Mucosa of stomach (tissue), 1 donor: ENCODE data around the gene ZFP90.
"Not testable (repeated sequence)": the region's sequence is repeated elsewhere in the genome, so short reads cannot be mapped to it uniquely, and the experiment has no call there.

Experiments
- H3K27me3 ChIP-seq: one replicate; pipeline ENCODE4 v1.7.0; 2013; ENCODE audit warnings: mild to moderate bottlenecking, low read length; ENCODE audit not compliant: control insufficient read depth, insufficient read depth
- H3K36me3 ChIP-seq: one replicate; pipeline ENCODE4 v1.7.0; 2013; ENCODE audit warnings: low read length; ENCODE audit not compliant: control insufficient read depth, insufficient read depth
- H3K4me1 ChIP-seq: one replicate; pipeline ENCODE4 v1.7.0; 2013; ENCODE audit warnings: mild to moderate bottlenecking, low read length; ENCODE audit not compliant: control insufficient read depth, insufficient read depth
- H3K4me3 ChIP-seq: one replicate; pipeline ENCODE4 v1.7.0; 2013; ENCODE audit warnings: low read length
- H3K9ac ChIP-seq: one replicate; pipeline ENCODE4 v1.7.0; 2013; ENCODE audit warnings: mild to moderate bottlenecking, low read length, moderate library complexity
- H3K9me3 ChIP-seq: one replicate; pipeline ENCODE4 v1.7.0; 2013; ENCODE audit warnings: mild to moderate bottlenecking, low read length, moderate library complexity; ENCODE audit not compliant: control insufficient read depth
- donor health status: Pancreatic carcinoma.

The ZFP90 gene

DNA sequence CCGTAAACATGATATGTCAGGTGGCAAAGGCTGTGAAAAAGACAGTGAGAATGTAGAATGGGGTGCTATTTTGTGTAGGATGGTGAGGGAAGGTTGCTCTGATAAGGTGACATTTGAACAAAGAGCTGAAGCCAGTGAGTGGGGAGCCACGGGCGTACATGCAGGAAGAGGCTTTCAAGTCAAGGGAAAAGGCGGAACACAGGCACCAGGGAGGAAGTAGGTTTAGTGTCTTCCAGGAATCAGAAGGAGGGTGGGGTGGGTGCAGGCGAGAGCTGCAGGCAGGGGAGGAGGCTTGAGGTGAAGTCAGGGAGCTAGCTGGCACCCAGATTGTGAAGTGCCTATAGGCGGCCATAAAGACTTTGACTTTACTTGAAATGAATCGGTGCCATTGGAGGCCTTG, 14.1 kb downstream of the ZFP90 start:
- no peaks in the 10 kb centered on the region for H3K27me3 ChIP-seq
- no peak overlapping the region for H3K4me3 ChIP-seq
- no peaks in the 10 kb centered on the region for H3K4me1 ChIP-seq
- H3K36me3 ChIP-seq, result peaks cover 9% of the 10 kb centered on the region
- no peak overlapping the region for H3K9ac ChIP-seq
- peaks cover 18% of the 10 kb centered on the region for H3K9me3 ChIP-seq

DNA sequence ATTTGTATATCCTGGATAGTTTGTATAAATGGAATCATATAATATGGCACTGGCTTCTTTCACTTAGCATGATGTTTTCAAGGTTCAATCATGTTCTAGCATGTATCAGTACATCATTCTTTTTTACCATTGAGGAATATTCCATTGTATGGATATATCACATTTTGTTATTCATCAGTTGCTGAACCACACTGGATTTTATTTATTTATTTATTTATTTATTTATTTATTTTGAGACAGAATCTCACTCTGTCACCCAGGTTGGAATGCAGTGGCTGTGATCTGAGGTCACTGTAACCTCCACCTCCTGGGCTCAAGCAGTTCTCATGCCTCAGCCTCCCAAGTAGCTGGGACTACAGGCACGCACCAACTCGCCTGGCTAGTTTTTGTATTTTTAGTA, 21.2 kb downstream of the ZFP90 start:
- not testable (repeated sequence) for H3K4me3 ChIP-seq, H3K9ac ChIP-seq, H3K27me3 ChIP-seq, H3K4me1 ChIP-seq
- H3K9me3 ChIP-seq, result peaks cover 49% of the 10 kb centered on the region
- H3K36me3 ChIP-seq, result peaks cover 12% of the 10 kb centered on the region

DNA sequence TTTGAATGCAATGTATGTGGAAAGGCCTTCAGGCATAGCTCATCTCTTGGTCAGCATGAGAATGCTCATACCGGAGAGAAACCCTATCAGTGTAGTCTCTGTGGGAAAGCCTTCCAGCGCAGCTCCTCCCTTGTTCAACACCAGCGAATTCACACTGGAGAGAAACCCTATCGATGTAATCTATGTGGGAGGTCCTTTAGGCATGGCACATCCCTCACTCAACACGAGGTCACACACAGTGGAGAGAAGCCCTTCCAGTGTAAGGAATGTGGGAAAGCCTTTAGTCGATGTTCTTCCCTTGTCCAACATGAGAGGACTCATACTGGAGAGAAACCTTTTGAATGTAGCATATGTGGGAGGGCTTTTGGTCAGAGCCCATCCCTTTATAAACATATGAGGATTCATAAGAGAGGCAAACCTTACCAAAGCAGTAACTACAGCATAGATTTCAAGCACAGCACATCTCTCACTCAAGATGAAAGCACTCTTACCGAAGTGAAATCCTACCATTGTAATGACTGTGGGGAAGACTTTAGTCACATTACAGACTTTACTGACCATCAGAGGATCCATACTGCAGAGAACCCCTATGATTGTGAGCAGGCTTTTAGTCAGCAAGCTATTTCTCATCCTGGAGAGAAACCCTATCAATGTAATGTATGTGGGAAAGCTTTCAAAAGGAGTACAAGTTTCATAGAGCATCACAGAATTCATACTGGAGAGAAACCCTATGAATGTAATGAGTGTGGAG, 24.7 kb downstream of the ZFP90 start:
- H3K9me3 ChIP-seq, result peaks cover 55% of the 10 kb centered on the region
- H3K27me3 ChIP-seq, result no peaks in the 10 kb centered on the region
- no peak overlapping the region for H3K9ac ChIP-seq
- no peaks in the 10 kb centered on the region for H3K4me1 ChIP-seq
- H3K4me3 ChIP-seq, result no peak overlapping the region
- H3K36me3 ChIP-seq, result peaks cover 12% of the 10 kb centered on the region

DNA sequence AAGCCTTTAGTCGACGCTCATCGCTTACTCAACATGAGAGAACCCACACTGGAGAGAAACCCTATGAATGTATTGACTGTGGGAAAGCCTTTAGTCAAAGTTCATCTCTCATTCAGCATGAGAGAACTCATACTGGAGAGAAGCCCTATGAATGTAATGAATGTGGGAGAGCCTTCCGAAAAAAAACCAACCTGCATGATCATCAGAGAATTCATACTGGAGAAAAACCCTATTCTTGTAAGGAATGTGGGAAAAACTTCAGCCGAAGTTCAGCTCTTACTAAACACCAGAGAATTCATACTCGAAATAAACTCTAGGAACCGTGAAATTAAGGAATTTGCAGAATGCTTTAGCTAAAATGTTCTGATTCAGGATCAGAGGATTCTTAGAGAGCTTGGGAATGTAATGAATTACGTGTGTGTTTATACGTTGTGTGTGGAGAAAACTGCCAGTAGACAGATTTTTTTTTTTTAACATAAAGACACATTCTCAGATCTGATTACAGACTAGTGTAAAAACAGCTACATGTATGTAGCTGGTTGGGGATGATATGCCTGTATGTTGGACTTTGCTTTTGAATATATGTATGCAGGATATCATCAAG, 25.4 kb downstream of the ZFP90 start:
- Histone ChIP-seq H3K36me3 (peaks cover 12% of the 10 kb centered on the region), H3K4me1 (no peaks in the 10 kb centered on the region), H3K9ac (no peak overlapping the region), H3K4me3 (no peak overlapping the region), H3K9me3 (peaks cover 55% of the 10 kb centered on the region), H3K27me3 (no peaks in the 10 kb centered on the region)

DNA sequence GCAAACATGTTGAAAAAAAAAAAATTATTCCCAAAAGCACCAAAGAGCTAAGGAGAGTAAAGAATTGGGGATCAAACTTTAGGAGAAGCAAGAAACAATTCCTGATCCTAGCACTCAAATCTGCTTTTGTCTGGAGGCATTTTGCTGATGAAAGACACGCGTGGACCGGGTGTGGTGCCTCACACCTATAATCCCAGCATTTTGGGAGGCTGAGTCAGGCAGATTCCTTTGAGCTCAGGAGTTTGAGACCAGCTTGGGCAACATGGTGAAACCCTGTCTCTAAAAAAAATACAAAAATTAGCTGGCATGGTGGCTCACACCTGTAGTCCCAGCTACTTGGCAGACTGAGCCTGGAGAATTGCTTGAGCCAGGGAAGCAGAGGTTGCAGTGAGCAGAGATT, 35.4 kb downstream of the ZFP90 start:
- Histone ChIP-seq H3K27me3 (no peaks in the 10 kb centered on the region), H3K36me3 (no peaks in the 10 kb centered on the region), H3K9ac (no peak overlapping the region), H3K4me3 (no peak overlapping the region), H3K9me3 (peaks cover 15% of the 10 kb centered on the region), H3K4me1 (no peaks in the 10 kb centered on the region)

DNA sequence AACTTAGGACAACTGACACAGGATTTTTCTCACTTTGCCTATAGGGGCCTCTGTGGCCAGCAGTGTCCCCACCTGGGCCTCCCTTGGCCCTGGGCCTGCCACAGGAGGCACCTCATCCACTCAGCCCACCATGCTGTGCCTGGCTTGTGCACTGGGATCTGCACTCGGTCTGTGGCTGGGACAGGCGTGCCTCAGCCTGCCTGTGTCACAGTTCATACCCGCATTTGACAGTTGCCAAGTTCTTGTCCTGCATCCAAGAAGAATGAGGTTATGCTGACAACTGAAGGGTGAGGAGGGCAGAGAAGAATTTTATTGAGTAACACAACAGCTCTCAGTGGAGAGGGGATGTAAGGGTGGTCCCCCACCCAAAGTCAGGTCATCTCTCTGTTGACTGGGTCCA, 36.0 kb downstream of the ZFP90 start:
- Histone ChIP-seq H3K27me3 (no peaks in the 10 kb centered on the region), H3K4me1 (no peaks in the 10 kb centered on the region), H3K36me3 (no peaks in the 10 kb centered on the region), H3K9me3 (peaks cover 12% of the 10 kb centered on the region), H3K9ac (no peak overlapping the region), H3K4me3 (no peak overlapping the region)

DNA sequence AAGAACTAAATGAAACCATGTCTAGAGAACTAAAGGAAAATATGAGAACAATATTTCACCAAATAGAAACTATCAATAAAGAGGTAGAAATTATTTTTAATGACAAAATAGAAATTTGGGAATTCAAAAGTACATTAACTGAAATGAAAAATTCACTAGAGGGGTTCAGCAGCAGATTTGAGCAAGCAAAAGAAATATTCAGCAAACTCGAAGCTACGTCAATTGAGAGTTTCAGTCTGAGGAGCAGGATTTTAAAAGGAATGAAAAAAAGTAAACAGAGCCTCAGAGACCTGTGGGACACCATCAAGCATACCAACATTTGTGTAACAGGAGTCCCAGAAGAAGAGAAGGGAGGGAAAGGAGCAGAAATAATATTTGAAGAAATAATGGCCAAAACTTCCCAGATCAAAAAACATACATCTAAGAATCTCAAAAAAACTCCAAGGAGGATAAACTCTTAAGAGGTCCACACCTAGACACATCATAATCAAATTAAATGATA, 38.3 kb downstream of the ZFP90 start:
- H3K9me3 ChIP-seq, result peaks cover 6% of the 10 kb centered on the region
- H3K36me3 ChIP-seq, result no peaks in the 10 kb centered on the region

DNA sequence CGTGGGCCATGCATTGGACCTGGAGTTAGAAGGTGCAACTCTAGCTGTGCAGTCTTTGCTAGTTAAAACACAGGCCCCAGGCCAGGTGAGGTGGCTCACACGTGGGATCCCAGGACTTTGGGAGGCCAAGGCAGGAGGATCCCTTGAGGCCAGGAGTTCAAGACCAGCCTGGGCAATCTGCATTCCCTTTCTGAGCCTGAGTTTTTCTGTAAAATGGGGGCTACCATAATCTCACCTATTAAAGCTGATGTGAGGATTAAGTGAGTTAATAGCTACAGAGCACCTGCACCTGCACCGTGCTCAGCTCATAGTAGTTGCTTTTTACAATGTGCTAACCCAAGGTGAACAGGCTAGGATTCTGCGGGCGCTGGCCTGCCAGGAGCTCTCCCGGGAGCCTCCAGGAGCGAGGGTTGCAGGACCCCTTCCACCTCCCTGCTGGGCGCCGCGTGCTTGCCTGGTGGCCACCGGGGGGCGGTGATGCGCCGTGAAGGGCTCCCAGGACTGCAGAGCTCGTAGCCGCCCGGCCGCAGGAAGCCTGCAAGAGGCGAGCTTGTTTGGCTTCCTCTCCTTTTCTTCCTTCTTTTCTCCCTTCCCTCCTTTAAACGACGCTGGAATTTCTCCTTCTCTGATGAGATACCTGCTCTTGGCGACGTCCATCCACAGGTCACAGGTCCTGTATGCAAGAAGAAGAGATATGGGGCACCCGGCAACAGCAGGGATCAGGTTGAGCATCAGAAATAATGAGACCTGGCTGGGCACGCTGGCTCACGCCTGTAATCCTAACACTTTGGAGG, 51.3 kb downstream of the ZFP90 start:
- Histone ChIP-seq H3K4me3 (no peak overlapping the region), H3K27me3 (no peaks in the 10 kb centered on the region), H3K36me3 (no peaks in the 10 kb centered on the region), H3K9me3 (no peaks in the 10 kb centered on the region), H3K4me1 (no peaks in the 10 kb centered on the region), H3K9ac (no peak overlapping the region)

More for the DNA sequence above, 38.3 kb downstream of the ZFP90 start:
- Histone ChIP-seq H3K27me3 (no peaks in the 10 kb centered on the region), H3K4me3 (no peak overlapping the region), H3K4me1 (no peaks in the 10 kb centered on the region), H3K9ac (no peak overlapping the region)

DNA sequence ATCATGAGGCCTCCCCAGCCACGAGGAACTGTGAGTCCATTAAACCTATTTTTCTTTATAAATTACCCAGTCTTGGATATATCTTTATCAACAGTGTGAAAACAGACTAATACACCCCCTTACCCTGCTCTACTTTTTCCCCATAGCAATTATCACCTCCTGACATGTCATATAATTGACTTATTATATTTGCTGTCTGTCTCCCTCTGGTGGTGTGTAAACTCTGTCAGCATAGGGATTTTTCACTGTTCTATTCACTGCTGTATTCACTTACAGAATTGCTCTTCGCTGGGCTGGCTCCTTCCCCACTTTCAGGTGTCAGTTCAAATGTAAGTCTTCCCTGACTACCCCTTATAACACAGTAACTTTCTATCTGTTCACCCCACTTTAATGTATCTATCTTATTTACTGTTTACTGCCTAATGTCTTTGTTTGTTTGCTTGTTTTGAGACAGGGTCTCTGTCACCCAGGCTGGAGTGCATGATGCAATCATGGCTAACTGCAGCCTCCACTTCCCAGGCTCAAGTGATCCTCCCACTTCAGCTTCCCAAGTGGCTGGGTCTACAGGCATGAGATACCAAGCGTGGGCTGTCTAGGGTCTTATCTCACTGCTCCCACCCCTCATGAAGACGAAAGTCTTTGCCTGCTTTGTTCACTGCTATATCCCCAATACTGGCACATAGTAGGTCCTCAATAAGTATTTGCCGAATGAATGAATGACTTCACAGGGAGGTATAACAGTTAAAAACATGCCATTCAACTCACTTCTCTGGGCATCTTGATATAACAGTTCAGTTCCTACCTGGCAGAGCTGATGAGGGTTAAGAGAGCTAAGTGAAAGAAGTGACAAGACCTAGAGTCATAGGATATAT, 53.6 kb downstream of the ZFP90 start:
- no peaks in the 10 kb centered on the region for H3K27me3 ChIP-seq
- H3K36me3 ChIP-seq, result no peaks in the 10 kb centered on the region
- H3K4me1 ChIP-seq, result no peaks in the 10 kb centered on the region
- H3K4me3 ChIP-seq, result no peak overlapping the region
- no peaks in the 10 kb centered on the region for H3K9me3 ChIP-seq
- no peak overlapping the region for H3K9ac ChIP-seq

DNA sequence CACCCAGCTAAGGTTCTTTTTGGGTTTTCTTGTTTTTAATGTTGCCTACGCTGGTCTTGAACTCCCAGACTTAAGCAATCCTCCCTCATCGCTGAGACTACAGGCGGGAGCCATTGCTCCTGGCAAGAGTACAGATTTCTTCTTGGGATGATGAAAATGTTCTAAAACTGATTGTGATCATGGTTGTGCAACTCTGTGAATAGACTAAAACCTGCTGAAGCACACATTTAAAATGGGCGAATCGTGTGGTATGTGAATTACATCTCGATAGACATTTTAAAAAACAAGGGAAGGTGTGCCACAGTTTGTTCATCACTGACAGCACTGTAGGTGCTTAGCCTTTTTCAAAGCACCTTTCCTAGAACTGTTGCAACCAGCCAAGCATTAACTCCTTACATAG, 57.2 kb downstream of the ZFP90 start:
- Histone ChIP-seq H3K27me3 (no peaks in the 10 kb centered on the region), H3K36me3 (no peaks in the 10 kb centered on the region), H3K9me3 (no peaks in the 10 kb centered on the region), H3K4me3 (no peak overlapping the region), H3K4me1 (no peaks in the 10 kb centered on the region), H3K9ac (no peak overlapping the region)

DNA sequence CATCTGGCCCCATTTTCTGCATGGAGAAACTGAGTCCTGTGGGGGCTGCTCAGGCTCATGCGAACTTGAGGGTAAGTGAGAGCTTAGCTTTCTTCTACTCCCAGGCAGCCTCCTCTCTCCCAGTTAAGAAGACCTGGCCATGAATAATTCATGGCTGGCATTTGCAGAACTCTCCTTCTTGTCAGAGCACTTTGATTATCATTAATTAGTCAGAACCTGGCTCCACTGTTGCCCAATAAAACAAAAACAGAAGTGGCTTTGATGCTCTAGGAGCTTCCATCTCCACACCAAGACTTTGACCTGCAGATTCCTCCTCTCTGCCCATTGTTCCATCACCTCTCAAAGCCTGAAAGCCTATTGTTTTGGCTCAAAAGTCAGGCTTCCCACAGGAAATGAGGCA, 60.5 kb downstream of the ZFP90 start:
- Histone ChIP-seq H3K4me3 (no peak overlapping the region), H3K9me3 (no peaks in the 10 kb centered on the region)

More for the DNA sequence above, 60.5 kb downstream of the ZFP90 start:
- H3K27me3 ChIP-seq, result no peaks in the 10 kb centered on the region
- H3K4me1 ChIP-seq, result no peaks in the 10 kb centered on the region
- no peaks in the 10 kb centered on the region for H3K36me3 ChIP-seq
- no peak overlapping the region for H3K9ac ChIP-seq
